CD4-positive, alpha-beta T cell treated with Interleukin-4 for 4 hours (primary cell): Measurements from ENCODE around the gene VAV1.
"Not testable (repeated sequence)": the region's sequence is repeated elsewhere in the genome, so short reads cannot be mapped to it uniquely, and the experiment has no call there.

ENCODE experiments used
- DNase-seq: peaks from one replicate; pipeline ENCODE4 v3.0.0-alpha.2; 2020

The VAV1 gene

DNA sequence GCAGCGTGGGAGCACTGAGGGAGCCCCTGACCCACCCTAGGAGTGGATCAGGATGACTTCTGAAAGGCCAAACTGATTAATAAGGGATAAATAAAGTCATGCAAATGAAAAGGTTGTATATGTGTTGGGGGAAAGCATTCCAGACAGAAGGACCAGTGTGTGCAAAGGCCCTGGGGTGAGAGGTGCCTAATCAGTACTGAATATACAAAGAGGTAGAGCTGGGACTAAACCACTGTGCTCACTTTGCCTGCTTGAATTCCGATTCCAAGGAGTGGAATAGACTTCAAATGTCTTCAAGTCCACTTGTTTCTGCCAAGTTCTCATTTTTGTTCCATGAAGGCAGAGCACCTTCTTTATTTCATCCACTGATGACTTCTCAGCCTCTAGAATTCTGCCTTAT, 82.2 kb downstream of the VAV1 start:
- DNase-seq, result no peak

DNA sequence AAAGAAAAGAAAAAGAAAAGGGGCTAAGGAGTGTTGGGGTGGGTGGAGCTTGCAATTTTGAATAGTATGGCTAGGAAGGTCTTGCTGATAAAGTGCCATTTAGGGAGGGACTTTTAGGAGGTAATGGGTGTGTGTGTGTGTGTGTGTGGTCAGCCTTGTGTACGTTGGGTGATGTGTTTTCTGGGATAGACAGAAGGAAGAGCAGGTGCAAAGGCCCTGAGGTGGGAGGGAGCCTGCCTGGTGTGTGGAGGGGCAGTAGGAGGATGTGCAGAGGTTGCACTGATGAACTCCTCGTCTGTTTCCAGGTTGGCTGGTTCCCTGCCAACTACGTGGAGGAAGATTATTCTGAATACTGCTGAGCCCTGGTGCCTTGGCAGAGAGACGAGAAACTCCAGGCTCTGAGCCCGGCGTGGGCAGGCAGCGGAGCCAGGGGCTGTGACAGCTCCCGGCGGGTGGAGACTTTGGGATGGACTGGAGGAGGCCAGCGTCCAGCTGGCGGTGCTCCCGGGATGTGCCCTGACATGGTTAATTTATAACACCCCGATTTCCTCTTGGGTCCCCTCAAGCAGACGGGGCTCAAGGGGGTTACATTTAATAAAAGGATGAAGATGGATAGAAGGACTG, 84.4 kb downstream of the VAV1 start:
- DNase-seq, result no peak

DNA sequence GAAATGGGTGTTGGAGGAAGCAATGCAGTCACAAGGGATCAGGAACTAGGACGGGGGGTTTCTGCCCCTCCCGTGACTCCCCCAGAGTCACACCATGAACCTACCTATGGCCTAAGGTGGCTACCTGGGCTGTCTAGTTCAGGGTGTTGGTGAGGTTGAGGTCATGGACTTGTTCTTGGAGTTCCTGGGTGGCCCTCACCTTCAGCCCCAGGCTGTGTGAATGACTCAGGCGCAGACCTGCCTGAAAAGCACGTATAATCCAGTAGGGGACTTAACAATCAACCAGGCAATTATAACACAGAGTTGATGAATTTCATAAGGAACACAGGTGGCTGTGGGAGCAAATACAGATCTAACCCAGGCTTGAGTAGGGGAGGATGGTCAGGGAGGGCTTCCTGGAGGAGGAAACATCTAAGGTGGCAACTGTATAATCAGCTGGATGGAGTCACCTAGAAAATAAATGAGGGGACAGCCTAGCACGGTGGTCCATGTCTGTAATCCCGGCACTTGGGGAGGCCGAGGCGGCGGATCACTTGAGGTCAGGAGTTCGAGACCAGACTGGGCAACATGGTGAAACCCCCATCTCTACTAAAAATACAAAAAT, 89.3 kb downstream of the VAV1 start:
- no peak for DNase-seq

DNA sequence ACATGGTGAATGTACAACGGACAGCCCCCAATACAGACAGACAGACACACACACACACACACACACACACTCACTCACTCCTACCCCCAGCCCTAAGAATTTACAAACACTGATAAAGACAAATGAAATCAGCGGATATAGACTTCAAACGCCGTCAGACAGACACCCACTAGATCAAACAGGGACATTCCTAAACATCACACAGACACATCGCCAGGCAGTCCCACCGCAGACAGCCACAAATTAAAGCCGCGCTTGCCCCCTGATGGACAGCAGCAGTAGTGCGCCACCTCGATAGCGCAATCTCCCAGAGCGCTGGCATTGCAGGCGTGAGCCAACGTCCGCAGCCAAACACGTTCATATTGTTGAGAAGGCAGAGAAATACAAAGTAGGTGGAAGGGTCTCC, 90.2 kb downstream of the VAV1 start:
- peak; percentile 93 for DNase-seq

DNA sequence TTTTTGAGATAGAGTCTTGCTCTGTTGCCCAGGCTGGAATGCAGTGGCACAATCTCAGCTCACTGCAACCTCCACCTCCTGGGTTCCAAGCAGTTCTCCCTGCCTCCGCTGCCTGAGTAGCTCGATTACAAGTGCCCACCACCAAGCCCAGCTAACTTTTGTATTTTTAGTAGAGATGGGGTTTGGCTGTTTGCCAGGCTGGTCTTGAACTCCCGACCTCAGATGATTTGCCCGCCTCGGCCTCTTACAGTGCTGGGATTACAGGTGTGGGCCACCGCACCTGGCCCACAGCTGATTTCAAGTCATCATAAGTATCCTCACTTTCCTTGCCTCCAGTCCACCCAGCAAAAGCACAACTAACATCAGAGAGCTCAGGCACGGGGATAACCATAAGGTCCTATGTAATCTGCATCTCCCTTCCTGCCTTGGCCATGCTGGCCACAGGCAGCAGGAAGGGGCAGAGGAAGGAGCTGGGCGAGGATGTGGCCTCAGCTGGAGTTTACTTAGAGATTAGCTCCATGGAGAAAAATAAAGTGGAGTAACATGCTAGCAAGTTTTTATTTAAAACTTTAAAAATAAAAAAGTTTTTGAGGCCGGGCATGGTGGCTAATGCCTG, 91.9 kb downstream of the VAV1 start:
- no peak for DNase-seq

DNA sequence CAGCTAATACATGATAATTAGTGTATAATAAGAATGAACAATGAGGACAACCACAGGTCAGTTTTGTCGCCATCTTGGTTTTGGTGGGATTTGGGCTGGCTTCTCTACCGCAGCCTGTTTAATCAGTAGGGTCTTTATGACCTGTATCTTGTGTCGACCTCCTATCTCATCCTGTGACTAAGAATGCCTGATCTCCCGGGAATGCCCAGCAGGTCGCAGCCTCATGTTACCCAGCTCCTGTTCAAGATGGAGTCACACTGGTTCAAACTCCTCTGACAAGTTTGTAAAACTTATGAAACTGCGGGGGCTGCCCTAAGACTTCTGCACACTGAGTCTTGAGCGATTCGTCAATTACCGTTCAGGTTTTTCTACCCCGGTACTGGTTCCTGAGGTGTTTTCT, 93.3 kb downstream of the VAV1 start:
- DNase-seq, result no peak

DNA sequence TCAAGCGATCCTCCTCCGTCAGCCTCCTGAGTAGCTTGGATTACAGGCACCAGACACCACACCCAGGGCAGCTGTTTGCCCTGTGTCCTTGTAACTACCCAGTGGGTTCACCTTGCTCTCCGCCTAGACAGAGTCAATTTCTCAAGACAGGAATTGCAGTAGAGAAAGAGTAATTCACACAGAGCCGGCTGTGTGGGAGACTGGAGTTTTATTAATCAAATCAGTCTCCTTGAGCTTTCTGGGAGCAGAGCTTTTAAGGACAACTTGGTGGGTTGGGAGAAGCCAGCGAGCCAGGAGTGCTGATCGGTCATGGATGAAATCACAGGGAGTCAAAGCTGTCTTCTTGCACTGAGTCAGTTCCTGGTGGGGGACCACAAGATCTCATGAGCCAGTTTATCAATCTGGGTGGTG, 94.2 kb downstream of the VAV1 start:
- DNase-seq, result no peak

DNA sequence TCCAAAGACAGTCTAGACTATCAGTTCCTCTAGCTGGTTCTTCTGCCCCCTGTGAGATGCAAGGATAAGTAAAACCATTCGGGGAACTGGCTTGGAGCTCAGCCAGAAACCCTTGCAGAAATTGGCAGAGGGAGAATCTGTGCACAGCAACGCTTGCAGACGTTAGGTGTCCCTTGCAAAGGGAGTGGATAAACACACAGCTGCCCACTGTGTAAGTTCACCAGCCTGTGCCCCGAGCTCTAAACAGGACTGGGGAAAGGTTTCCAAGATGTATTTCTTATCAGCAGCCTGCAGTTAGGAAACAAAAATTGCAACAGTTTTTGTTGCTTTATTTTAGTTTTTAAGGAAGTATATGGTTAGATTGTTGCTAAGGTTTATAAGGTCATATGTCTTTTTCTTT, 95.8 kb downstream of the VAV1 start:
- DNase-seq, result no peak

DNA sequence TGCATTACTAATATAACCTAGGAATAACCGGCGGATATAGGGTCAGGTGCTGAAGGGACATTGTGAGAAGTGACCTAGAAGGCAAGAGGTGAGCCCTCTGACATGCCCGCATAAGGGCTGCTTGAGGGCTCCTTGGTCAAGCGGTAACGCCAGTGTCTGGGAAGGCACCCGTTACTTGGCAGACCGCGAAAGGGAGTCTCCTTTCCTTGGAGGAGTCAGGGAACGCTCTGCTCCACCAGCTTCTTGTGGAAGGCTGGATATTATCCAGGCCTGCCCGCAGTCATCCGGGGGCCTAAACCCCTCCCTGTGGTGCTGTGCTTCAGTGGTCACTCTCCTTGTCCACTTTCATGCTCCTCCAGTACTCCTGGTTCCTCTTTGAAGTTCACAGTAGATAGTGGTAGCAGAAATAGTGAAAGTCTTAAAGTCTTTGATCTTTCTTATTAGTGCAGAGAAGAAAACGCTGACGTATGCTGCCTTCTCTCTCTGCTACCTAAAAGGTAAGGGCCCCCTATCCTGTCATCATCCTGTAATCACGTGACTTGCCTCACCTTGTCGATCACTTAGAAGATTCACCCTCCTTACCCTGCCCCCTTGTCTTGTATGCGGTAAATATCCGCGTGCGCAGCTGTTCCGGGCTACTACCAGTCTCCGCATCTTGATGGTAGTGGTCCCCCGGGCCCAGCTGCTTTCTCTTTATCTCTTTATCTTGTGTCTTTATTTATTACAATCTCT, 96.8 kb downstream of the VAV1 start:
- DNase-seq, result not testable (repeated sequence)

DNA sequence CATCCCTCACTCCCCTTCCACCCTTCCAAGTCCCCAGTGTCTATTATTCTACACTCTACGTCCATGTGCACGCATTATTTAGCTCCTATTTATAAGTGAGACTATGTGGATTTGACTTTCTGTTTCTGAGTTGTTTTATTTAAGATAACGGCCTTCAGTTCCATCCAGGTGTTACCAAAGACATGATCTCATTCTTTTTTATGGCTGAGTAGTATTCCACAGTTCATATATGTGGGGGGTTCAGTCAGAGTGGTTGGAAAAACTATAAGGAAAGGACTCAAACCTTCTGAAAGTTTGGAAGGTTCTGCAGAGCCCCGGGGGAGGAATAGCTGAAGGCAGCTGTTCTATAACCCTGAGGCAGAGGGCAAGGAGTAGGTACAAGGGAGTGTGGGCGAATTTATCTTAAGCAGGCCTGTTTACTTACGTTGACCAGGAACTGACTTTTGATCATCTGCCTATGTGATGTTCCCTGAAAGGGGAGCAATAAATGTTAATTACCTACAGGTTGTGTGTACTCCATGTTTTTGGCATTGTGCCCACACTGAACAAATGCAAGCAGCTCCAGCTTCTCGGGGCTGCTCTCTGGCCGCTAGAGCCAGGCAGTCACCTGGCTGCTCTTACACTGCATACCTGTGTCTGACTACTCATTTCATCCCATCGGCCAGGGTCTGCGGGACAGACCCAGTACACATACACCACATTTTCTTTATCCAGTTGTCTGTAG, 101.4 kb downstream of the VAV1 start:
- no peak for DNase-seq

DNA sequence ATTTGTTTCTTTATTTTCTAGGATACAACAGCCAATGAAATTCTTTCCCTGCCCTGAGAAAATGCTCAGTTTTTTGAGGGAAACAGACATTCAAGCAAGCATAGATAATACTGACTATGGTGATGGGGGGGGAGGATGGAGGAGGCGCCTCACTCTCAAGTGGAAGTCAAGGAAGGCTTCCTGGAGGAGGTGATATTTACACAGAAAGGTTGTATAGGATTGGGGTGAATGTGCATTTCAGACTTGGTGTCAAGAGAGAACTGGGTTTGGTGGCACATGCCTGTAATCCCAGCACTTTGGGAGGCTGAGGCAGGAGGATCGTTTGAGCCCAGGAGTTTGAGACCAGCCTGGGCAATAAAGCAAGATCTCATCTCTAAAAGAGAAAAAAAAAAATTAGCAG, 102.7 kb downstream of the VAV1 start:
- DNase-seq, result no peak

DNA sequence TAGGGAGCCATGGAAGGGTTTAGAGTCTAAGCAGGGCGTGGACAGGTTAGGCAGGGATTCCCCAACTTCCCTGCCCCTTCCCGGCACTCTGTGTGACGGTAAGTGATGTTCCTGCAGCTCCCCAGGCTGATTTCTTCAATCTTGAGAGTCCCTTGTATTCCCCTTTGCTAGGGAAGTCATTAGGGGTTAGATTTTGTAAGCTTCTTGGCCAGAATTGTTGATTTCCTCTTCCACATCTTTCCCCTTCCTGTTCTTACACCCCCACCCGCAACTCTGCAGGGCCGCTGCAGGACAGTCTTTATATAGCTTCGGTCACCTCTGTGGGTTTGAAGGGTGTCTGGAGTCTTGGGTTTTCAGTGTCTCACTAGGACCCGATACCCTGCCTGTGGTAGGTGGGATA, 104.2 kb downstream of the VAV1 start:
- no peak for DNase-seq

DNA sequence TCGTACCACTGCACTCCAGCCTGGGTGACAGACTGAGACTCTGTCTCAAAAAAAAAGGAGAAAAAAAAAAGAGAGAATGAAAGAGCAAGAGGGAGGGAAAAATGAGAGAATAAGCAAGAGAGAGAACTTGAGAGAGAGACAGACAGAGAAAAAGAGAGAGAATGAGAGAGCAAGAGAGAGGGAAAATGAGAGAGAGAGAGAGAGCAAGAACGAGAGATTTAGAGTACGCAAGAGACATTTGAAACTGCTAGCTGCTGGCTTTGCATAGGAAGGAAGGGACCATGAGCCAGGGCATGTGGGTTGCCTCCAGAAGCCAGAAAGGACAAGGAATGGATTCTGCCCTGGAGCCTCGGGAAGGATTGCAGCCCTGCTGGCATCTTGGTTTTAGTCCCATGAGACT, 105.3 kb downstream of the VAV1 start:
- no peak for DNase-seq

DNA sequence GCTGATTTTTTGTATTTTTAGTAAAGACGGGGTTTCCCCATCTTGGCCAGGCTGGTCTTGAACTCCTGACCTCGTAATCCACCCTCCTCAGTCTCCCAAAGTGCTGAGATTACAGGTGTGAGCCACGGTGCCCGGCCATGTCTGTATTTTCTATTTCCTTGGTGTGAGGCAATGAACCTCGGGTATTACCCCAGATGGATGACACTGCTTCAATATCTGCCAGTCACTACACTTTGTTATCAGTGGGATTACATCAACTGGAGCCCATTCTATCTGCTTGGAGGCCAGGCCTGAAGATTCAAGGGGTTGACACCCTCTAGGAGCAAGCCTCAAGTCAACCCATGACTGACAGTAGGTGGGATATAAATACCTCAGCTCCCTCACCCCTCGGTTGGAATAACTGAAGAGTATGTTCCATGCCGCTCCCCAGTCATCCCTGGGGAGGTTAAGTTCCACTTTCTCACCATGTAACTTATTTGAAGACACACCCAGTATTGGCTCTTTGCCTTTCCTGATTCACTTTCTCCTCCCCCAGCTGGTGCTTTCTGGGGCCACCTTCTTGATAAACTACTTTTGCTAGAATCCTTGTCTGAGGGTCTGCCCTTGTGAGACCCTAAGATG, 113.9 kb downstream of the VAV1 start:
- no peak for DNase-seq

DNA sequence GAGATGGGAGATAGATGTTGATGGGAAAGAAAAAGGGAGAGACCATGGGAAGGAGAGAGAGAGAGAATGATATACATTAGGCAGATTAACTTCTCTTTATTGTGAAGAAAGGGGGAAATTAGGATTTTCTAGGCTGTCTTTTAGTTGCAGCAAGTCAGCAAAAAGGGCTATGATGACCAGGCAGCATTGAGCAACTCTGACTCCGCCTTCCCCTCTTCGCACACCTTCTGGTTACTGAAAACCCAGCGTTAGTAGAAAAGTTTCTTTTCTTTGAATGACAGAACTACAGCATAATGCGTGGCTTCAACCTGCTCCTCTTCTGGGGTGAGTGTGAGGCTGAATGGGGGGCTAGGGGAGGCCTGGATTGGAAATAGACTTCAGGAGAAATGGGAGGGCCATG, 114.8 kb downstream of the VAV1 start, which contains the start of gene ADGRE1:
Gene ADGRE1 (plus strand): TSS at position 264 of the 400 bp plus-strand sequence. CDS start 30 bp downstream, at position 294.
- no peak for DNase-seq

DNA sequence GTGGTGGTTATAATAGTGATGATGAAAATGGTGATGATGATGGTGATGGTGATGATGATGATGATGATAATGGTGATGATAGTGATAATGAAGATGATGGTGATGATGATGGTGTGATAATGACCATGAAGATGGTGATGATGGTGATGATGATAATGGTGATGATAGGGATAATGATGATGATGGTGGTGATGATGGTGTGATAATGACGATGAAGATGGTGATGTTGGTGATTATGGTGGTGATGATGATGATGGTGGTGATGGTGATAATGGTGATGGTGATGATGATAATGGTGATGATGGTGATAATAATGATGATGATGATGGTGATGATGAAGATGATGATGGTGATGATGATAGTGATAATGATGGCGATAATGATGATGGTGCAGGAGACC, 116.5 kb downstream of the VAV1 start:
- no peak for DNase-seq

DNA sequence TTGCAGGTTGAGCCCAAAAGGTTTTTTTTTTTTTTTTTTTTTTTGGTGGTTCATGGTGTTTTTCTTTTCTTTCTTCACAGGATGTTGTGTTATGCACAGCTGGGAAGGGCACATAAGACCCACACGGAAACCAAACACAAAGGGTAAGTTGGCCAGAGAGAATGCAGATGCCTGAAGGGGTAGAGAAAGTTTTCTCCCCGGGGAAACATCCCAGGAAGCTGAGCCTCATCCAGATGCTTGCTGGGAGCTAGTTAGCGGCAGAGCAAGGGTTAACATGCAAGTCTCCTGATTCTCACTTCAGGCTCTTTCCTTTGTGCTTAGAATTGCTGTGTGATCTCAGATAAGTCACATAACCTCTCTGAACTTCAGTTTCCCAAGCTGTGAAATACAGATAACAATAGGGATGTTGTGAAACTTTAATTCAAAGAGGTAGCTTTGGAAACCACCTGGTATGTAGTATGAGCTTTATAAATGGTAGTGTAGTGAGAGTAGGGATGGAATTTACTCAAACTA, 117.9 kb downstream of the VAV1 start:
- DNase-seq, result peak; percentile 14

DNA sequence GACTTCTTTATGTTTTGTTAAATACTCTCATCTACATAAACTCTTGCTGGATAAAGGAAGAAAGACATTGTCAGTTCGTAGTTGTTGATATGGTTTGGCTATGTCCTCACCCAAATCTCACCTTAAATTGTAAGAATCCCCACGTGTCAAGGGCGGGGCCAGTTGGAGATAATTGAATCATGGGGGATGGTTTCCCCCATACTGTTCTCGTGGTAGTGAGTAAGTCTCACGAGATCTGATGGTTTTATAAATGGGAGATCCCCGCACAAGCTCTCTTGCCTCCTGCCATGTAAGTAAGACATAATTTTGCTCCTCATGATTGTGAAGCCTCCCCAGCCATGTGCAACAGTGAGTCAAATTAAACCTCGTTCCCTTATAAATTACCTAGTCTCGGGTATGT, 118.4 kb downstream of the VAV1 start:
- peak; percentile 54 for DNase-seq

DNA sequence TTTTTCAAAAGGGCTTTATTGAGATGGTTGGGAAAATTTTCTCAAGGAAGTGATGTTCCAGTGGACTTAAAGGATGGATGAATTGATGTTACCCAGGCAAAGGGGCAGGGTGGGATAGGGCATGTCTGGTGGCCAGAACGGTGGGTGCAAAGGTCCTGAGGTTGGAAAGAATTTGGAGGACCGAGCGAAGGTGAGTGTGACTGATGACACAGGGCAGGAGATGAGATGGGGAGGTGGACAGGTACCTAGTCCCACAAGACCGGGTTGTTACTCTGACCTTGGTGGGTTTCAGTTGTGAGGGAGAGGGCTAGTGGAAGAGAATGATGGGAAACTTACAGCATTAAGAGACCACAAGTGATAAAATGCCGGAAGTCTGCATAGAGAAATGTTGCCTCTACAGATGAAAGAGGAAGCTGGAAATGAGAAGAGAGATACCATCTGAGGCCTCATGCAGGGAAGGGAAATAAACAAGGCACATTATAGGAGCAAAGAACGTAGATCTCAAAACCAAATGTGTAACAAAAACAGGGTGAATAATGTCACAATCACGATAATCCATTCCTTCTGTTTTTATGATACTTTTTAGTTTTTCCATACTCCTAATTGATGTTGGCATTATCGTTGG, 119.4 kb downstream of the VAV1 start:
- peak; percentile 26 for DNase-seq

DNA sequence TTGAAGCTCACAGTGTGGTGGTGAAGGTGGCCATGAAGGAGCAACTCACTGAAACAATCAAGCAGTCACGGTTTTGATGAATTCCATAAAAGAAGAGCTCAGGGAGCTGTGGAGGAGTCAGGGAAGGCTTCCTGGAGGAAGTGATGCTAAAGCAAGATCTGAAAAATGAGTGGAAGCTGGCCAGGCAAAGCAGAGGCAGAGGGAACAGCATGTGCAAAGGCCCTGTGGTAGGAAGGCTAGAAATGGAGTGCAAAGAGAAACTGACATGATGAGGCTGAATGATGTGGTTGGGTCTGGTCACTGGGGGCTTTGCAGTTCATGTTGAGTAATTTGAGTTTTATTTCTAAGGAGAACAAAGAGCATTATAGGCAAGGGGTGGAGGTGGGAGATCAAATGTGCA, 121.8 kb downstream of the VAV1 start:
- no peak for DNase-seq

DNA sequence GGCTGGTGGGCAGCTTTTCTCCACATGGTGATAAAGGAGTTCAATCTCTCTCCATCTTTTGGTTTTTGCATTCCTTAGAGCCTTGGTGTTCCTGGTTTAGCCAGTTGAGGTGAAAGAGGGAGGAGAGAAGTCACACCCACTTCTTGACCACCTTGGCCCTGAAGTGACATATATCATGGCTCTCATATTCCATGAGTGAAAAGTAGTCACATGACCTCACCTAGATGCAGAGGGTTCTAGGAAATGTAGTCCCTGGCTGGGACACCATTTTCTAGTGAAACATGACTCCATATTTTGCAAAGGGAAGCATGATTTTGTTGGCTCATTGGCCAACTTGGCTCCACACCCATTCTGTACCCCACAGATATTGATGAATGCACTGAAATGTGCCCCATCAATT, 130.9 kb downstream of the VAV1 start:
- DNase-seq, result no peak

DNA sequence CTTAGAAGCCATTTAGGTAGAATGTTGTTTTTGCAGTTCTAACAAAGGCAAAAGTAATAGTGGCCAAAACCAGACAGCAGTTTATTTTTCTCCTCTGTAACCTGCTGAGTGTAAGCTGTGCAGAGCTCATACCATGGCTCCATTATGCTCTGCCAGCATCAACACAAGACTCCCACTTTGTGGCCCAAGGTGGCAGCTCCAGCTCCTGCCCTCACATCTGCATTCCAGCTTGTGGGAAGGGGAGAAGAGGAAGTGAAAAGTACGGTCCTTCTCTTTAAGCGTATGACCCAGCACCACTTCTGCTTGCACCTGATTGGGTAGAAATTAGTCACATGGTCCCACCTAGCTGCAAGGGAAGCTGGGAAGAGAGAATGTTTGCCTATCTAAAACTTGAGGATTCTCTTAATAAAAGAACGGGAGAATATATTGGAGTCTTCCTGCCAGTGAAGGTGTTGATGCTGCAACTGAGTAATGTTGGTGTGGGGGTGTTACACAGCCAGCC, 134.1 kb downstream of the VAV1 start:
- no peak for DNase-seq
